Ascending aorta (tissue), 2 donors: ENCODE measurements around the gene HLA-B. TPM values are rescaled to one million over a fixed set of nuclear protein-coding genes. Genes with fewer than 3 reads are reported as not detected.

Experiments
- DNase-seq, 2 donors: peaks; one replicate each; pipeline ENCODE4 v3.0.0-alpha.2; 2019; ENCODE audit warnings: low spot score in 2 of 2
- H3K27ac ChIP-seq, 2 donors: fragments of 200-600 bp; sonication (generic); one replicate each; pipeline ENCODE4 v1.5.1; 2016 to 2017; ENCODE audit warnings: mild to moderate bottlenecking in 1 of 2
- H3K27me3 ChIP-seq: fragments of 200-600 bp; sonication (generic); one replicate; pipeline ENCODE4 v1.5.1; 2017
- H3K36me3 ChIP-seq, 2 donors: fragments of 200-600 bp; sonication (generic); one replicate each; pipeline ENCODE4 v1.5.1; 2016
- H3K4me1 ChIP-seq, 2 donors: fragments of 200-600 bp; sonication (generic); one replicate each; pipeline ENCODE4 v1.5.1; 2016 to 2017; ENCODE audit warnings: mild to moderate bottlenecking in 1 of 2
- H3K4me3 ChIP-seq, 2 donors: fragments of 200-600 bp; sonication (generic); one replicate each; pipeline ENCODE4 v1.5.1; 2016 to 2017; ENCODE audit warnings: mild to moderate bottlenecking in 1 of 2
- H3K9me3 ChIP-seq, 2 donors: fragments of 200-600 bp; sonication (generic); one replicate each; pipeline ENCODE4 v1.5.1; 2016
- CTCF ChIP-seq, 3 experiments: fragments of 200-600 bp in 2 of 3; fragments of 450-650 bp in 1 of 3; sonication (generic) in 2 of 3; IDR thresholded peaks; one replicate each; pipeline ENCODE4 v1.5.1; 2016 to 2019; ENCODE audit warnings: antibody characterized with exemption in 3 of 3, mild to moderate bottlenecking in 1 of 3, moderate library complexity in 1 of 3
- intact Hi-C: fragments of 100-400 bp; cut with DNase I; formaldehyde crosslinking; loops from one replicate; pipeline ENCODE4 v1.15.1; 2023
- total RNA-seq: library from RNA; depleted of rRNA; stranded (reverse); fragments of >200 nt; gene quantifications from one replicate; pipeline ENCODE4 v1.1.0, GENCODE V29; 2016

HLA-B gene
- total RNA-seq, 1 donor from 2014 or later: 1,833 TPM

GRCh38 chr6:31386977-31387376 is 30.0 kb upstream of the HLA-B start:
- Histone ChIP-seq H3K4me3 (no peak overlapping the region), H3K27ac (no peak overlapping the region), H3K36me3 (no peaks in the 10 kb centered on the region), H3K4me1 (no peaks in the 10 kb centered on the region), H3K9me3 (no peaks in the 10 kb centered on the region), H3K27me3 (no peaks in the 10 kb centered on the region)
- no peak for DNase-seq
- intact Hi-C loops: no loop called here
- TF ChIP-seq CTCF (IDR thresholded peaks at IDR 0.05): no peak

DNA sequence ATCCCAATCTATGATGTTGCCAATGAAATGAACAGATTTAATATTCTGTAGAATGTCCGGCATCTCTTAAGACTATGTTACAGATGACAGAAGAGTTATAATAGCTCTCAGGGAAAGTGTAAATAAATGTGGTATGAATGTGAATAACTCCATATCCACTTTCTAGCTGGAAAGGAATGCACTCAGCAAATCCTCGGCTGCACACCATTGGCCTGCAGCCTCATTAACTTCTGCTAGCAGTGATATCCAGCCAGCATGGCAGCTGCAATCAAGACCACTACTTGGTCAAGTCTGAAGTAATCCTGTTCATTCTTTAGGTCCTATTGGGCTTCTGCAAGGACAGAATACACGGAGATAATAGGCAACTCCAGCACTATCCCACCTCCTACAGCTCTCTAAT is 29.1 kb upstream of the HLA-B start:
- TF ChIP-seq CTCF (IDR thresholded peaks at IDR 0.05): no peak
- Histone ChIP-seq H3K9me3 (no peaks in the 10 kb centered on the region), H3K27ac (no peak overlapping the region), H3K27me3 (no peaks in the 10 kb centered on the region), H3K4me1 (no peaks in the 10 kb centered on the region), H3K4me3 (no peak overlapping the region), H3K36me3 (no peaks in the 10 kb centered on the region)
- intact Hi-C loops: no loop called here
- DNase-seq: no peak

GRCh38 chr6:31385041-31385440 is 28.1 kb upstream of the HLA-B start:
- TF ChIP-seq CTCF (IDR thresholded peaks at IDR 0.05): no peak
- no peaks in the 10 kb centered on the region for H3K9me3 ChIP-seq
- no peaks in the 10 kb centered on the region for H3K36me3 ChIP-seq
- no peaks in the 10 kb centered on the region for H3K27me3 ChIP-seq
- DNase-seq: no peak
- H3K4me3 ChIP-seq: no peak overlapping the region
- H3K4me1 ChIP-seq: no peaks in the 10 kb centered on the region
- H3K27ac ChIP-seq: no peak overlapping the region
- intact Hi-C loops: no loop called here

GRCh38 chr6:31383149-31383548 is 26.2 kb upstream of the HLA-B start:
- no peak for DNase-seq
- Histone ChIP-seq H3K27ac (no peak overlapping the region), H3K4me3 (no peak overlapping the region), H3K27me3 (no peaks in the 10 kb centered on the region), H3K9me3 (no peaks in the 10 kb centered on the region), H3K36me3 (no peaks in the 10 kb centered on the region), H3K4me1 (no peaks in the 10 kb centered on the region)
- no peak for TF ChIP-seq CTCF (IDR thresholded peaks at IDR 0.05)
- intact Hi-C loops: no loop called here

DNA sequence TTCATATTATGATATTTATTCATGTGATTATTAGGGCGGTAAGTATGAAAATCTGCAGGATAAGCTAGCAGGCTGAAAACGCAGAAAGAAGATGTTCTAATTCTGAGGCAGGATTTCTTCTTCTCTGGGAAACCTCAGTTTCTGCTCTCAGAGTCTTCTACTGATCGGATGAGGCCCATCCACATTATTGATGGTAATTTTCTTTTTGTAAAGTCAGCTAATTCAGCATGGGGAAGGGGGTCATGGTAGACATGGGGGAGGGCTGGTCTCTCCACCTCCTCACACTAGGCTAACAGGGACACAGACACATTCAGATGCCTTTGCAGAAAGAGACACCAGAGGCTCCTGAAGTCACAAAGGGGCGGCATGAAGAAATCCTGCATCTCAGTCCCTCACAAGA is 24.7 kb upstream of the HLA-B start:
- DNase-seq: no peak
- Histone ChIP-seq H3K4me1 (no peaks in the 10 kb centered on the region), H3K9me3 (no peaks in the 10 kb centered on the region), H3K4me3 (no peak overlapping the region), H3K36me3 (no peaks in the 10 kb centered on the region), H3K27me3 (no peaks in the 10 kb centered on the region), H3K27ac (no peak overlapping the region)
- intact Hi-C loops: no loop called here
- no peak for TF ChIP-seq CTCF (IDR thresholded peaks at IDR 0.05)

DNA sequence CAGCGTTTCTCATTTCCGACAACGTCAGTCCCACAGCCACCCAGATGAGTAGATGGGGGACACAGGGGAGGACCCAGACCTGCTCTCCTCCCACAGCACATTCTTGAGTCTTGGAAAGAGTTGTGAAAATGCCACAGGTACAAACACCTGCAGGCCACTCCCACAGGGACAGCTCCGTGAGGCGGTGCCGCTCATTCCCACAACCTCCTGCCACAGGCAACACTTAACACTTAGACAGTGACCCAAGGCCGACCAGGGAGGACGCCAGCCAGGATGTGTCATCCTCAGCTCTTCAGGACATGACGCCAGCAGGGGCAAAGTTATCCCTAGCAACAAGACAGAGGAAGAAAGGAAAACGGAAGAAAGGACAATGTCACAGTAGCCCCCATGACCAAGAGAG is 22.9 kb upstream of the HLA-B start:
- intact Hi-C loops: no loop called here
- H3K4me1 ChIP-seq: no peaks in the 10 kb centered on the region
- no peak for DNase-seq
- no peaks in the 10 kb centered on the region for H3K9me3 ChIP-seq
- TF ChIP-seq CTCF (IDR thresholded peaks at IDR 0.05): no peak
- H3K36me3 ChIP-seq: no peaks in the 10 kb centered on the region
- no peak overlapping the region for H3K4me3 ChIP-seq
- H3K27me3 ChIP-seq: no peaks in the 10 kb centered on the region
- H3K27ac ChIP-seq: no peak overlapping the region
